IPS DF 6.9 (cell line): Measurements from ENCODE around the gene CRHR1.
A peak's percentile ranks its signal among the peaks of the same experiment; 100 is the strongest.

Experiments used
- DNase-seq: peaks from one replicate; pipeline ENCODE4 v3.0.0-alpha.2; 2013; ENCODE audit warnings: low read depth, low spot score
- H3K27ac ChIP-seq: one replicate; pipeline ENCODE4 v1.5.1; 2013; ENCODE audit warnings: low read length, control low read depth
- H3K27me3 ChIP-seq: 2 replicates; pipeline ENCODE4 v1.6.1; 2013; ENCODE audit warnings: mild to moderate bottlenecking, low read length; ENCODE audit not compliant: control insufficient read depth, insufficient read depth
- H3K36me3 ChIP-seq: 2 replicates; pipeline ENCODE4 v1.6.1; 2013; ENCODE audit warnings: low read length; ENCODE audit not compliant: control insufficient read depth, insufficient read depth
- H3K4me1 ChIP-seq: 2 replicates; pipeline ENCODE4 v1.6.1; 2013; ENCODE audit warnings: low read length; ENCODE audit not compliant: control insufficient read depth, insufficient read depth
- H3K4me3 ChIP-seq: 2 replicates; pipeline ENCODE4 v1.5.1; 2013; ENCODE audit warnings: mild to moderate bottlenecking, low read length
- H3K9me3 ChIP-seq: 2 replicates; pipeline ENCODE4 v1.6.1; 2013; ENCODE audit warnings: low read length, inconsistent platforms; ENCODE audit not compliant: control insufficient read depth, insufficient read depth
- WGBS: extraction: QIAGEN DNeasy Blood & Tissue Kit; methylation state at CpG from one replicate; pipeline ENCODE4 v1.1.7; 2013; ENCODE audit warnings: mixed read lengths, missing lambda C conversion rate; ENCODE audit not compliant: insufficient read length, insufficient coverage; 5-methylcytosine and 5-hydroxymethylcytosine counted together

CRHR1 gene

DNA sequence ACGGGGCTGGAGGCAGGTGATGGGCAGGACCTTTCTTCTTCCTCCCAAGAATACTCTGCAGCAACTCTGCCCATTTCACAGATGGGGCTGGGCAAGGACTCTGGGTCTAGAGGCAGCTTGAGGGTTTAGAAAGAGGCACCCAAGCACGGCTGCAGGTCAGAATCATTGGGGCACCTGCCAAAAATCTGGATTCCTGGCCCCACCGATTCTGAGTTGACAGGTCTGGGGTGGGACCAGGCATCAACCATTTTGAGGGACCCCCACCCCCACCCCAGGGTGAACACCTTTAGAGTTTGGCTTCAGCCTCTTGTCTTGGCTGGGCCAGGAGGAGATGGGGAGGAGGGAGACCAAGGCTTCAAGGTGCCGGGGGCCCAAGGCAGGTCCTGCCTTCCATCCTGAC lies 65.9 kb downstream of the CRHR1 start:
- no peak overlapping the region for H3K27ac ChIP-seq
- H3K9me3 ChIP-seq: no peaks in the 10 kb centered on the region
- no peak overlapping the region for H3K4me3 ChIP-seq
- H3K4me1 ChIP-seq: no peaks in the 10 kb centered on the region
- H3K27me3 ChIP-seq: no peaks in the 10 kb centered on the region
- no CpG with 5 or more reads among the region's 4 CpGs for WGBS
- no peaks in the 10 kb centered on the region for H3K36me3 ChIP-seq
- DNase-seq: no peak

DNA sequence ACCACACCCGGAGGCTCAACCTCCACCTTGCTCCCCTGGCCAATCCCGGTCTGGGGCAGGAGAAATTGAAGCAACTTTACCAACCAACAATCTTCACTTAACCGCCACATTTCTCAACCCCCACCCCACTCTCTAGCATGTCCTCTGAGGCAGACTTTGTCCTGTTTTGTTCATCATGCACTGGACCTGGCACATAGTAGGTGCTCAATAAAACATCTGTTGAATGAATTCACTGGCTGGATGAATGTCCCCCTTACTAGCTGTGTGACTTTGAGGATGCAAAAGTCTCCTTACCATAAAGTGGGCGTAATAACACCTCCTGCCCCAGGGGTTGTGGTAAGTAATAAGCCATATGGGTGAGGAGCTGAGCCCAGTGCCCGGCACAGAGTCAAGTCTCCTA lies 66.3 kb downstream of the CRHR1 start:
- Histone ChIP-seq H3K27ac (no peak overlapping the region), H3K4me3 (no peak overlapping the region), H3K4me1 (no peaks in the 10 kb centered on the region), H3K27me3 (no peaks in the 10 kb centered on the region), H3K9me3 (no peaks in the 10 kb centered on the region), H3K36me3 (no peaks in the 10 kb centered on the region)
- no peak for DNase-seq
- WGBS: no CpG with 5 or more reads among the region's 5 CpGs

DNA sequence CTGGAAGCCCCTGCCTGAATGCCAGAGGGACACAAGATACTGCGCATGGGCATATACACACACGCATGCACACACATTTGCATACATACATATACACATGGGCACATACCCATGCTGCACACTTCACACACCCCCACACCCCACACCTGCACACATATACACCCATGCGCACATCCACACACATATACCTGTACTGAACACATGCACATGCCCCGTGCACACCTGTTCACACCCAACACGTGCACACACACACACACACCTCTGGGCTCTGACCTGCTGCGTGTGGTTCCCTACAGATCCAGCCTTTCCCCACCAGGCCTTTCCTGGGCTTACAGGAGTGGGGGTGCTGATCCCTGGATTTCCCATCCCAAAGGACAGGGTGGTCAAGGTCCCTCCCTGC lies 66.9 kb downstream of the CRHR1 start:
- Histone ChIP-seq H3K4me3 (no peak overlapping the region), H3K27me3 (no peaks in the 10 kb centered on the region), H3K36me3 (no peaks in the 10 kb centered on the region), H3K4me1 (no peaks in the 10 kb centered on the region), H3K27ac (no peak overlapping the region), H3K9me3 (no peaks in the 10 kb centered on the region)
- no peak for DNase-seq
- WGBS: no CpG with 5 or more reads among the region's 6 CpGs

DNA sequence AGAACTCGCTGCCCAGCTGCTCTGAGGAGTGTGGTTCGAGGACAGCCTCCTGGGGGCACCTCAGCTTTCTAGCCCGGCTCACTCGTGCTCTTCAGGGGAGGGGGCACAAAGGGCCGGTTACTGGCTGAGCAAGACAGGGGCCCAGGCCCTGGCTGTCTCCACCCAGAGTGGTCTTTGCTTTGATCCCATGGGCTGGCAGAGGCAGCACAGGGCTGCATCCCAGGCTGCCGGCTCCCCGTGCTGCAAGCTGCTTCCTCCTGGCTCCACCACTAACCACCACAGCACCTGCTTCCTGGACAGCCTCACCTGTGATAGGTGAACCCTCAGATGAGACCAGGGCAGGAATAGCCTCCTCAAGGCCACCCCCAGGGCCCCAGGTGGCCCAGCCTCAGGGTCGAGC lies 67.3 kb downstream of the CRHR1 start:
- WGBS: no CpG with 5 or more reads among the region's 8 CpGs
- Histone ChIP-seq H3K4me3 (no peak overlapping the region), H3K36me3 (no peaks in the 10 kb centered on the region), H3K27ac (no peak overlapping the region), H3K9me3 (no peaks in the 10 kb centered on the region), H3K27me3 (no peaks in the 10 kb centered on the region), H3K4me1 (no peaks in the 10 kb centered on the region)
- DNase-seq: no peak

DNA sequence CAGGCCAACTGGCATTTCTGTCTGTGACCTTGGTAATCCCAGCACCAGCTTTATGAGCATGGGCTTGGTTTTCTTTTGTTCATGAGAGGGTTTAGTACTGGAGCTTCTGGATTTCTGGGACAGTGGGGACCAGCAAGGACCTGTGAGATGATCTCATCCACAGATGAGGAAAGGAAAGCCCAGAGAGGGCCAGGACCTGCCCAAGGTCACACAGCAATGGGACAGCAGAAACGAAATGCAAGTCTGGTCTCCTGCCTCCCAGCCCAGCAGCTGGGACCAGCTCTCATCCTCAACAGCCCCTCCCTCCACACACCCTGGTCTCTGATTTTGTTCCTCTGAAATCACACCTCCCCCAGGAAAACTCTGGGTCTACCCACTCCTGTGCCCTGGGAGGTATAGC lies 67.8 kb downstream of the CRHR1 start:
- Histone ChIP-seq H3K9me3 (no peaks in the 10 kb centered on the region), H3K4me3 (no peak overlapping the region), H3K36me3 (no peaks in the 10 kb centered on the region), H3K4me1 (no peaks in the 10 kb centered on the region), H3K27ac (no peak overlapping the region), H3K27me3 (no peaks in the 10 kb centered on the region)
- WGBS: no CpG with 5 or more reads among the region's 1 CpG
- no peak for DNase-seq

DNA sequence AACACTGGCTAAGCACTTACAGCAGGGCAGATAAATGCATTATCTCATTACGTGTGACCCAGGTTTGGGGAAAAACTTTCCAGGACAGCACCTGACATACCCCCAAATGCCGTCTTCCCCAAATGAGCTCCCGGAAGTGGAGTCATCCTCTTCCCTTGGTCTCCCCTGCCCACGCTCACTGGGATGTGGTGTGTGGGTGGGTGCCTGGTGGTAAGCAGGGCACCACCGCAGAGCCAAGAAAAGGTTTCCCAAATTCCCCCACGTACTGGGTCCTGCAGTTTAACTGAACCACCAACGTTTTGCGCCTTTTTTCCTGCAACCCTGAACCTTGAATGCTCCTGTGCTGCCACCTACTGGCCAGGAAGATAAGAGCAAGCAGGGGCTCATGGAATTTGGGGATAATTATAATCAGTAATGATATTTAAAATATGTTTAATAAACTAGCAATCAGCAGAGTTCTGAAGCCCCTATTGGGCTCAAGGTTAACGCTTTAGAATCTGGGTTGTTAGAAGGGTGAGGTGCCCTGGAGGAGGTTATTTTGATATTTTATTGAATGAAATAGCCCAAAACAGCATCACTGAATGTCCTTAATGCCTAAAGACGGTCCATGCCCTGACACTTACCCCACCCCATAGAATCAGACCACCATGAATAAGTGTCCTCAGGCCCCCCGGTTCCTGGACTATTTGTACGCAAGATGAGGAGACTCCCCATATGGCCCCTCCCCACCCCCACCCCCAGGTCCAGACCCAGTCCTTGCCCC lies 68.6 kb downstream of the CRHR1 start:
- H3K36me3 ChIP-seq: no peaks in the 10 kb centered on the region
- DNase-seq: peak; percentile 45
- H3K27ac ChIP-seq: no peak overlapping the region
- H3K4me3 ChIP-seq: no peak overlapping the region
- no peaks in the 10 kb centered on the region for H3K27me3 ChIP-seq
- H3K4me1 ChIP-seq: no peaks in the 10 kb centered on the region
- WGBS: no CpG with 5 or more reads among the region's 12 CpGs
- no peaks in the 10 kb centered on the region for H3K9me3 ChIP-seq

DNA sequence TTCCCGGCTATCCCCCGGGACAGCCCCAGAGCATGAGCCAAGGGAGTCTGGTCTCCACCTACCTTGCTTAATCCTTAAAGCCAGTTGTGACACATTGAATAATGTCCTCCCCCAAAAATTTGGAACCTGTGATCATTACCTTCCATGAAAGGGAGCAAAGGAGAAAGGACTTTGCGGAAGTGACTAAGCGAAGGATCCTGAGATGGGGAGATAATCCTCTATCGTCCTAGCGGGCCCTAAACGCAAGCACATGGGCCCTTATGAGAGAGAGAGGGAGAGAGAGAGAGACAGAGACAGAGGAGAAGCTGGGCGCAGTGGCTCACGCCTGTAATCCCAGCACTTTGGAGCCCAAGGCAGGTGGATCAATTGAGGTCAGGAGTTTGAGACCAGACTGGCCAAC lies 70.1 kb downstream of the CRHR1 start:
- Histone ChIP-seq H3K27me3 (no peaks in the 10 kb centered on the region), H3K4me3 (no peak overlapping the region), H3K36me3 (no peaks in the 10 kb centered on the region), H3K27ac (no peak overlapping the region), H3K9me3 (no peaks in the 10 kb centered on the region), H3K4me1 (peaks cover 1% of the 10 kb centered on the region; the same call in 1 of the 2 replicates)
- DNase-seq: no peak
- no CpG with 5 or more reads among the region's 9 CpGs for WGBS

DNA sequence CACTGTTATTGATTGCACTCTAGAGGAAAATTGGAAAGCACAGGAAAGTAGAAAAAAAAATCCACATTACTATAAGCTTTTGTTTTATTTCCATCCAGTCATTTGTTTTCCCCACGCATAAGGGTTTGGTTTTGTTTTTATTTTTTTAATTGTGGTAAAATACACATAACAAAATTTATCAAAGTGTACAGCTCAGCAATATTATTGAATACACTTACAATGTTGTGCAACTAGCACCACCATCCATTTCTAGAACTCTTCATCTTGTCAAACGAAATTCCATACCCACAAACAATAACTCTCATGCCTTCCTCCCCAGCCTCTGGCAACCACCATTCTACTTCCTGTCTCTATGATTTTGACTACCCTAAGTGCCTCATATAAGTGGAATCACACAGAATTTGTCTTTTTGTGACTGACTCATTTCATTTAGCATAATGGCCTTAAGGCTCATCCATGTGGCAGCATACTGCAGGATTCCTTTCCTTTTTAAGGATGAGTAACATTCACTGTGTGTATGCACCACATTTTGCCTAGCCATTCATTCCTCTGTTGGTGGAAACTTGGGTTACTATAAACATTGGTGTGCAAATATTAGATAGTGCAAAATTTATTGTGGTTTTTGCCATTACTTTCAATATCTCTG lies 71.7 kb downstream of the CRHR1 start:
- Histone ChIP-seq H3K27ac (no peak overlapping the region), H3K9me3 (no peaks in the 10 kb centered on the region), H3K4me3 (no peak overlapping the region), H3K4me1 (peaks cover 1% of the 10 kb centered on the region; the same call in 1 of the 2 replicates), H3K36me3 (no peaks in the 10 kb centered on the region), H3K27me3 (no peaks in the 10 kb centered on the region)
- no peak for DNase-seq
- WGBS: 100% methylated on average over 1 of the region's 2 CpGs

DNA sequence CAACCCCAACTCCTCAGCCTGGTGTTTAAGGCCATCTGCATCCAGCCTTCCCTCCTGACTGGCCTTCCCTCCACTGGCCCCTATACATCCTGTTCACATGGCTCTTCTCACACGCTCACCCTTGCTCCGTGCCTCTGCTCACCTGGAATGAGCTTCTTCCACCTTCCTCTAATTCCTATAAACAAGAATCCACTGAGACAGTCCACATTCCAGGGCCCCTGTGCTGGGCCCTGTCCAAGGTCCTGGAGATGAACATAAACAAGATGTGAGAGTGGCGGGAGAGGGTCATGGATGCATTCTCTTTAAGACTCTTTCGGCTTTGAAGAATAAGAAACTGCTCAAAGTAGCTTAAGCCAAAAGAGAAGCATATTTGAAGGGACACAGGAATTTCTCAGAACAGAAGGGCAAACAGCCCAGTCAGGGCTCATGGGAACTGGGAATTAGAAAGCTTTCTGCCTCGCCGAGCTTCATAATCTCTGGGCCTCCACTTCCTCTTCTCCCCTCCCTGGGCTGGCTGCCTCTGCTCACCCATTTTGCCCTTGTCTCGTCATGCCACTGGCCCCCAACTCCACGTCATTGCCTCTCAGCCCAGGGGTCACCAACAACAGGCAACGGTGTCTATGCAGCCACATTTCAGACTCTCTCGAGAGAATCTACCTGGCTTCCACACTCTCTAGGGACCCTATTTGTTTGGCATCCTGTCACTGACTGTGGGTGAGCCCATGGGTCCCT lies 74.0 kb downstream of the CRHR1 start:
- H3K9me3 ChIP-seq: no peaks in the 10 kb centered on the region
- H3K4me3 ChIP-seq: no peak overlapping the region
- peaks cover 1% of the 10 kb centered on the region; the same call in 1 of the 2 replicates for H3K4me1 ChIP-seq
- H3K27me3 ChIP-seq: no peaks in the 10 kb centered on the region
- DNase-seq: peak; percentile 31
- no peak overlapping the region for H3K27ac ChIP-seq
- WGBS: no CpG with 5 or more reads among the region's 10 CpGs
- no peaks in the 10 kb centered on the region for H3K36me3 ChIP-seq

DNA sequence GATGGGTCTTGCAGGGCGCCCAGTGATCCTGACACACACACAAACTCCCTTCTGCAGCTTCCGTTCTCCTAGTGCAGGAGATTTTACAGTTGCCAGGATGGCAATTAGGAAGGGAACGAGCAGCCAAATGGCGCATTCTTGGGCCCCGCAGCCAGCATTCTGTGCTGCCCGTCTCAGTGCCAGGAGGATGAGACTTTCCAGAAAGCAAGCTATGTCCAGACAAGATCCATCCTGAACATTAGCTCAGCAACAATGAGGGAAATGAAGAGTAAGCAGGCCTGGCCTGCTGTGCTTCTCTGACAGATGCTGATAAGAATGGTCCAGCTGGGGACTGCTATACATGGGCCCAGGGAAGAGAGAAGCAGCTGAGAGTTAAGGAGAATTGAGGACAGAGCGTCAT lies 77.0 kb downstream of the CRHR1 start:
- Histone ChIP-seq H3K27me3 (no peaks in the 10 kb centered on the region), H3K4me3 (no peak overlapping the region), H3K36me3 (no peaks in the 10 kb centered on the region), H3K9me3 (no peaks in the 10 kb centered on the region), H3K4me1 (peaks cover 1% of the 10 kb centered on the region; the same call in 1 of the 2 replicates), H3K27ac (no peak overlapping the region)
- WGBS: no CpG with 5 or more reads among the region's 7 CpGs
- DNase-seq: no peak
